Gastrocnemius medialis (tissue), 4 donors: Measurements from ENCODE around the gene OCA2.

Source experiments
- POLR2A ChIP-seq, 2 donors: fragments of 450-650 bp; IDR thresholded peaks; one replicate each; pipeline ENCODE4 v1.6.1; 2017; ENCODE audit warnings: antibody characterized with exemption in 2 of 2, mild to moderate bottlenecking in 2 of 2, moderate library complexity in 2 of 2
- TF ChIP-seq, protein P1 (sequence below), 5 experiments: fragments of 450-650 bp in 3 of 5; fragments of 200-600 bp in 2 of 5; sonication (generic) in 2 of 5; IDR thresholded peaks in 4 of 5; conservative IDR thresholded peaks in 1 of 5; 1 replicate in 4 of 5; 2 replicates in 1 of 5; pipeline ENCODE4 v1.5.1; 2016 to 2019; ENCODE audit warnings: antibody characterized with exemption in 5 of 5, mild to moderate bottlenecking in 3 of 5, moderate library complexity in 3 of 5

DNA sequence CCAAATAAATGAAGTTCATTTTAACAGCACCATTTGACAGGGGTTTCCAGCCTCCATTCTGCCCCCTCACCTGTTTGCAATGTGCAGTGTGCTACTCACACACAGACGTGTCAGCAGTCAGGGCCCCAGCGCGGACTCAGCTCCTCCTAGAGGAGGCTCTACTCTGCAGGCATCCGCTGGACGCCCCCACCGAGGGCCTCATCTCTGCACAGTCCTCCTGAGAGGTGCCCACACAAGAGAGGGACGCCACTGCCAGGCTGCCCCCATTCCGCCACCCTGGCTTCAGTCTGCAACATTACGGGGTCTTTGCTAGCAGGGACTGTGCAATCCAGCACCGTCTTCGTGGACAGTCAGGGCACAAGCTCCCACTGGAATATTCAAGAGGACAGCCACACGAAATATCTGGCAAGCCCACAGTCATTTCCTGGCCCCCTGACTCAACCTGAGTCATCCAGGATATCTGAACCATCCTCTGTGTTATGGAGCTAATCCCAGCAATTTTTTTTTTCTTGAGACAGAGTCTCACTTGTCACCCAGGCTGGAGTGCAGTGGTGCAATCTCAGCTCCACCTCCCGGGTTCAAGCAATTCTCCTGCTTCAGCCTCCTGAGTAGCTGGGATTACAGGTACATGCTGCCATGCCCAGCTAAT is 255.0 kb downstream of the OCA2 start:
- TF ChIP-seq, protein P1, sequence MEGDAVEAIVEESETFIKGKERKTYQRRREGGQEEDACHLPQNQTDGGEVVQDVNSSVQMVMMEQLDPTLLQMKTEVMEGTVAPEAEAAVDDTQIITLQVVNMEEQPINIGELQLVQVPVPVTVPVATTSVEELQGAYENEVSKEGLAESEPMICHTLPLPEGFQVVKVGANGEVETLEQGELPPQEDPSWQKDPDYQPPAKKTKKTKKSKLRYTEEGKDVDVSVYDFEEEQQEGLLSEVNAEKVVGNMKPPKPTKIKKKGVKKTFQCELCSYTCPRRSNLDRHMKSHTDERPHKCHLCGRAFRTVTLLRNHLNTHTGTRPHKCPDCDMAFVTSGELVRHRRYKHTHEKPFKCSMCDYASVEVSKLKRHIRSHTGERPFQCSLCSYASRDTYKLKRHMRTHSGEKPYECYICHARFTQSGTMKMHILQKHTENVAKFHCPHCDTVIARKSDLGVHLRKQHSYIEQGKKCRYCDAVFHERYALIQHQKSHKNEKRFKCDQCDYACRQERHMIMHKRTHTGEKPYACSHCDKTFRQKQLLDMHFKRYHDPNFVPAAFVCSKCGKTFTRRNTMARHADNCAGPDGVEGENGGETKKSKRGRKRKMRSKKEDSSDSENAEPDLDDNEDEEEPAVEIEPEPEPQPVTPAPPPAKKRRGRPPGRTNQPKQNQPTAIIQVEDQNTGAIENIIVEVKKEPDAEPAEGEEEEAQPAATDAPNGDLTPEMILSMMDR (IDR thresholded peaks at IDR 0.05 in 4 of 5, conservative IDR thresholded peaks at IDR 0.05 in 1 of 5): no peak
- no peak for TF ChIP-seq POLR2A (IDR thresholded peaks at IDR 0.05)
